Motor neuron (in vitro differentiated cells): ENCODE measurements around the gene AMMECR1. TPM values are rescaled to one million over a fixed set of nuclear protein-coding genes. Genes with fewer than 3 reads are reported as not detected.

Experiments used
- ATAC-seq, 8 experiments: fragments of 200-7000 bp; cut with Tn5 transposase; replicated peaks in 6 of 8; 2 replicates each; pipeline ENCODE4 v1.8.0; 2021; ENCODE audit warnings: mild to moderate bottlenecking in 8 of 8, moderate library complexity in 8 of 8
- H3K27ac ChIP-seq, 2 donors: fragments of 250-450 bp; sonication (Bioruptor Pico); 2 replicates each; pipeline ENCODE4 v1.9.0; 2021; ENCODE audit warnings: antibody characterized with exemption in 2 of 2, mild to moderate bottlenecking in 2 of 2, moderate library complexity in 1 of 2
- H3K4me1 ChIP-seq, 2 donors: fragments of 250-450 bp; sonication (Bioruptor Pico); replicated peaks in 1 of 2; 2 replicates each; pipeline ENCODE4 v1.6.1; 2021; ENCODE audit warnings: antibody characterized with exemption in 2 of 2, mild to moderate bottlenecking in 2 of 2, moderate library complexity in 1 of 2
- H3K4me3 ChIP-seq, 5 donors: fragments of 250-450 bp; sonication (Bioruptor Pico); 2 replicates each; pipeline ENCODE4 v1.9.0; 2021; ENCODE audit warnings: antibody characterized with exemption in 5 of 5, mild to moderate bottlenecking in 5 of 5, moderate library complexity in 4 of 5
- WGBS, 10 experiments: fragments of 450-650 bp; shearing (Covaris generic); methylation state at CpG; one replicate each; pipeline ENCODE4 v1.0.0; 2022; 5-methylcytosine and 5-hydroxymethylcytosine counted together
- in situ Hi-C, 9 experiments: fragments of 400-800 bp; cut with MboI; loops; one replicate each; pipeline ENCODE4 v1.15.0; 2021; ENCODE audit warnings: low sequenced_read_pairs in 9 of 9, low pct_unique_long_range_greater_than_20kb in 2 of 9; ENCODE audit not compliant: unreplicated experiment in 9 of 9
- total RNA-seq, 8 experiments: library from RNA; unstranded; fragments of 300-600 nt; gene quantifications; 2 replicates each; pipeline versions ENCODE4 v1.2.3 to v1.2.4, GENCODE V29; 2022

The AMMECR1 gene
- total RNA-seq, 8 experiments from 2014 or later, result 3.3 to 9.9 (median 5.9) TPM

- WGBS, 10 experiments, result 25 to 100% (median 63%) methylated on average over 1 to 2 of the region's 2 CpGs; no CpG with 5 or more reads in 7 of the 10 experiments
- Histone ChIP-seq H3K27ac (no peak overlapping the region), H3K4me1 (no peaks in the 10 kb centered on the region), H3K4me3 (no peak overlapping the region)
- peak in 1 of 8 experiments; percentile 51 for ATAC-seq
- in situ Hi-C loops, result loop anchor here in 6 of 9 experiments (10.0 to 25.0 kb wide), 3 partner anchors 159 to 259 kb away; partner anchors contain the start of gene AMMECR1 (in 1 of the 6)
Observed at GRCh38 chrX:110153244-110153643, 164.6 kb downstream of the AMMECR1 start.

GRCh38 chrX:110146521-110146920 is 171.4 kb downstream of the AMMECR1 start:
- in situ Hi-C loops, result loop anchor here in 4 of 9 experiments (25.0 kb wide), 2 partner anchors 109 to 234 kb away; no protein-coding TSS in a partner anchor

DNA sequence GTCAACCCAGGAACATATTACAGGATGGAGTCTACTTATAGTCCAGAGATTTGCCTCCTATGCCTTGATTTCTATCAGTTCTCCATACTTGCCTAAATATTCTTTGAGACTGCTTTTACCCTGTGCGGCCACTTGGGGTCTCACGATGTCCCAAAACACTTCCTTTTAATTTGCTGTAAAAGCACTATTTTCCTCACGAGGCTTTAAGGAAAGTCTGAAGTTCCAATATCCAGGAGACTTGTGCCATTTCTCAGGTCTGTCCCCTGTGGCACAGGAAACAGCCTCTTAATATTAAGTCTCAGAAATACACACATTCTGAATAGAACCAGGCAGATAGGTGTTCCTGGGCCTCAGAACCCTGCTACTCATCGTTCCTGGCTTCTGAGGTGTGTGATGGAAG is 172.0 kb downstream of the AMMECR1 start:
- Histone ChIP-seq H3K4me1 (peaks cover 6 to 17% of the 10 kb centered on the region in 2 donors), H3K4me3 (no peak overlapping the region), H3K27ac (no peak overlapping the region)
- ATAC-seq, result peak in 6 of 8 experiments; percentile 18 to 46 (median 32)
- 0 to 12% methylated on average over 2 to 3 of the region's 4 CpGs; no CpG with 5 or more reads in 8 of the 10 experiments for WGBS, 10 experiments
- in situ Hi-C loops, result loop anchor here in 4 of 9 experiments (25.0 kb wide), 2 partner anchors 109 to 234 kb away; no protein-coding TSS in a partner anchor

More at GRCh38 chrX:110146521-110146920, 171.4 kb downstream of the AMMECR1 start:
- Histone ChIP-seq H3K4me3 (no peak overlapping the region), H3K4me1 (peaks cover 6 to 17% of the 10 kb centered on the region in 2 donors), H3K27ac (no peak overlapping the region)
- ATAC-seq, result peak in 4 of 8 experiments; percentile 32 to 68 (median 61)
- 20% methylated on average over 1 of the region's 2 CpGs; no CpG with 5 or more reads in 9 of the 10 experiments for WGBS, 10 experiments

DNA sequence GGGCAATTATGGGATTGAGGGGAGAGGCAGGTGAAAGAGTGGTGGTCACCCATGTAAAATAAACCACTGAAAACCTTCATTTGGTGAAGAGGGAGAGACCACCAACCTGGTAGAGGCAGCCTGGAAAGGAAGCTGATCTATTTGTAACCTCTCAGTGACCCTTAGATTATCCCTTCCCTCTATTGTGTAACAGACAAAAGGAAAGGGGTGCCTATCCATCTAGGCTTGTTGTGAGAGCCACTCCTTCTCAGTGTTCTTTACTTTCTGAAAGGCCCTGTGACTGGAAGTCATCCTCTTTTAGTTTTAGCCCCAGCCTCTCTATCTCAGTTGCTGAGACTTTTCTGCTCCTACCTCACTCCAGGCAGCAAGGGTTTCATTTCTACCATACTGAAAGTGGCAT is 172.6 kb downstream of the AMMECR1 start:
- Histone ChIP-seq H3K27ac (no peak overlapping the region), H3K4me1 (peaks cover 6 to 17% of the 10 kb centered on the region in 2 donors), H3K4me3 (no peak overlapping the region)
- peak in 3 of 8 experiments; percentile 23 to 42 (median 37) for ATAC-seq
- in situ Hi-C loops, result loop anchor here in 4 of 9 experiments (25.0 kb wide), 2 partner anchors 108 to 233 kb away; no protein-coding TSS in a partner anchor

Other genes starting within 250 kb of the AMMECR1 start
- under 1 TPM; 0.14 to 0.86 (median 0.44) TPM for gene RTL9, start 40.8 kb upstream of the AMMECR1 start, total RNA-seq